ENCODE data around the gene KLK14.

The KLK14 gene

GRCh38 chr19:51125421-51126075 lies 42.9 kb upstream of the KLK14 start:
- TF ChIP-seq CTCF (IDR thresholded peaks at IDR 0.05; ENCODE audit: low read depth, low read length, missing control alignments) = no peak
- no peak overlapping the region for H3K4me3 ChIP-seq (ENCODE audit: low read depth, low read length)
- DNase-seq (ENCODE audit: low read depth) = no peak

- no peak for DNase-seq (ENCODE audit: low read depth)
- no peak within 1 kb of the TSS for H3K4me3 ChIP-seq (ENCODE audit: low read depth, low read length)
Observed at GRCh38 chr19:51124729-51125128, 42.0 kb upstream of the KLK14 start, which contains the start of gene SIGLEC9. TSS of gene SIGLEC9 (plus strand) at chr19:51124906. CDS start at chr19:51124975, 69 bp downstream.

GRCh38 chr19:51124216-51124615 lies 41.5 kb upstream of the KLK14 start:
- DNase-seq (ENCODE audit: low read depth) = no peak
- no peak for TF ChIP-seq CTCF (IDR thresholded peaks at IDR 0.05; ENCODE audit: low read depth, low read length, missing control alignments)
- no peak overlapping the region for H3K4me3 ChIP-seq (ENCODE audit: low read depth, low read length)

More at GRCh38 chr19:51124729-51125128, 42.0 kb upstream of the KLK14 start, which contains the start of gene SIGLEC9:
- TF ChIP-seq CTCF (IDR thresholded peaks at IDR 0.05; ENCODE audit: low read depth, low read length, missing control alignments) = no peak

- TF ChIP-seq CTCF (IDR thresholded peaks at IDR 0.05; ENCODE audit: low read depth, low read length, missing control alignments) = no peak
- DNase-seq (ENCODE audit: low read depth) = no peak
- H3K4me3 ChIP-seq (ENCODE audit: low read depth, low read length) = no peak overlapping the region
Observed at GRCh38 chr19:51123802-51124201, 41.1 kb upstream of the KLK14 start.

GRCh38 chr19:51123381-51123800 lies 40.7 kb upstream of the KLK14 start:
- no peak for TF ChIP-seq CTCF (IDR thresholded peaks at IDR 0.05; ENCODE audit: low read depth, low read length, missing control alignments)
- H3K4me3 ChIP-seq (ENCODE audit: low read depth, low read length) = no peak overlapping the region
- no peak for DNase-seq (ENCODE audit: low read depth)

- no peak for DNase-seq (ENCODE audit: low read depth)
- TF ChIP-seq CTCF (IDR thresholded peaks at IDR 0.05; ENCODE audit: low read depth, low read length, missing control alignments) = no peak
- H3K4me3 ChIP-seq (ENCODE audit: low read depth, low read length) = no peak overlapping the region
Observed at GRCh38 chr19:51122112-51122981, 39.7 kb upstream of the KLK14 start.
